ENCODE measurements around the gene UTP14A. TPM values are rescaled to one million over a fixed set of nuclear protein-coding genes. Genes with fewer than 3 reads are reported as not detected.

The UTP14A gene
- total and polyA plus RNA-seq, 2 donors (not counting 1 experiment from before 2014, with no cell fraction given) = 6.0 to 21.5 TPM

GRCh38 chrX:129938081-129938480 is 32.1 kb downstream of the UTP14A start:
- Histone ChIP-seq H2AFZ (ENCODE audit: insufficient read depth, low read depth, low read length, poor library complexity, severe bottlenecking) (no peak overlapping the region), H3K36me3 (replicated peaks in 1 of 2; ENCODE audit: control extremely low read depth in 1 of 2, control insufficient read depth in 1 of 2, extremely low read depth in 1 of 2, insufficient read depth in 2 of 2, low read length in 1 of 2) (no peaks in the 10 kb centered on the region), H4K20me1 (ENCODE audit: control insufficient read depth, insufficient read depth, low read length, poor library complexity, severe bottlenecking) (no peaks in the 10 kb centered on the region), H3K4me3 (ENCODE audit: control extremely low read depth in 1 of 5, extremely low read depth in 1 of 5, insufficient read depth in 1 of 5, low read depth in 2 of 5, low read length in 4 of 5) (no peak overlapping the region), H3K4me2 (replicated peaks; ENCODE audit: low read depth, low read length, poor library complexity, severe bottlenecking) (no peak overlapping the region), H3K79me2 (ENCODE audit: control insufficient read depth, insufficient read depth, low read length) (no peaks in the 10 kb centered on the region), H3K27me3 (replicated peaks in 1 of 4; ENCODE audit: control extremely low read depth in 1 of 4, control insufficient read depth in 3 of 4, insufficient read depth in 4 of 4, low read length in 3 of 4) (no peaks in the 10 kb centered on the region), H3K9me3 (ENCODE audit: control extremely low read depth in 1 of 3, control insufficient read depth in 2 of 3, insufficient read depth in 1 of 3, low read length in 2 of 3) (no peaks in the 10 kb centered on the region), H3K4me1 (ENCODE audit: control insufficient read depth in 2 of 2, insufficient read depth in 2 of 2, low read length in 2 of 2) (no peaks in the 10 kb centered on the region), H3K9ac (ENCODE audit: low read length) (no peak overlapping the region), H3K27ac (ENCODE audit: low read length in 2 of 2) (no peak overlapping the region)
- Mint-ChIP-seq H3K4me3 (no peak overlapping the region), H3K27ac (no peak overlapping the region), H3K4me1 (peaks cover 3% of the 10 kb centered on the region), H3K9me3 (ENCODE audit: insufficient read depth) (no peaks in the 10 kb centered on the region), H3K27me3 (peaks cover 3% of the 10 kb centered on the region)
- ChIA-PET POLR2A (no interaction called here), CTCF (interaction anchor here (0.8 kb wide), 1 partner anchor 11 kb away, joined by 3 read pairs; no protein-coding TSS in a partner anchor)
- intact Hi-C loops (cut with micrococcal nuclease) = no loop called here
- DNase-seq (no peak), ATAC-seq (ENCODE audit: low read depth) (no peak)
- WGBS (ENCODE audit: insufficient coverage) = 92% methylated on average over 3 of the region's 4 CpGs
- no peak for TF ChIP-seq EZH2 (IDR thresholded peaks at IDR 0.05; ENCODE audit: borderline replicate concordance, insufficient read depth, low read depth, low read length, poor library complexity, severe bottlenecking)

- Histone ChIP-seq H3K79me2 (ENCODE audit: control insufficient read depth, insufficient read depth, low read length) (no peaks in the 10 kb centered on the region), H3K36me3 (replicated peaks in 1 of 2; ENCODE audit: control extremely low read depth in 1 of 2, control insufficient read depth in 1 of 2, extremely low read depth in 1 of 2, insufficient read depth in 2 of 2, low read length in 1 of 2) (no peaks in the 10 kb centered on the region), H2AFZ (ENCODE audit: insufficient read depth, low read depth, low read length, poor library complexity, severe bottlenecking) (no peak overlapping the region), H3K4me2 (replicated peaks; ENCODE audit: low read depth, low read length, poor library complexity, severe bottlenecking) (no peak overlapping the region), H3K4me1 (ENCODE audit: control insufficient read depth in 2 of 2, insufficient read depth in 2 of 2, low read length in 2 of 2) (no peaks in the 10 kb centered on the region), H4K20me1 (ENCODE audit: control insufficient read depth, insufficient read depth, low read length, poor library complexity, severe bottlenecking) (no peaks in the 10 kb centered on the region), H3K4me3 (ENCODE audit: control extremely low read depth in 1 of 5, extremely low read depth in 1 of 5, insufficient read depth in 1 of 5, low read depth in 2 of 5, low read length in 4 of 5) (no peak overlapping the region), H3K9me3 (ENCODE audit: control extremely low read depth in 1 of 3, control insufficient read depth in 2 of 3, insufficient read depth in 1 of 3, low read length in 2 of 3) (no peaks in the 10 kb centered on the region), H3K27me3 (replicated peaks in 1 of 4; ENCODE audit: control extremely low read depth in 1 of 4, control insufficient read depth in 3 of 4, insufficient read depth in 4 of 4, low read length in 3 of 4) (no peaks in the 10 kb centered on the region), H3K27ac (ENCODE audit: low read length in 2 of 2) (no peak overlapping the region), H3K9ac (ENCODE audit: low read length) (no peak overlapping the region)
- 66% methylated on average over 5 of the region's 8 CpGs for WGBS (ENCODE audit: insufficient coverage)
- Mint-ChIP-seq H3K9me3 (ENCODE audit: insufficient read depth) (no peaks in the 10 kb centered on the region), H3K27ac (no peak overlapping the region), H3K4me3 (no peak overlapping the region), H3K4me1 (no peaks in the 10 kb centered on the region), H3K27me3 (peaks cover 3% of the 10 kb centered on the region)
- no peak for DNase-seq
- intact Hi-C loops (cut with micrococcal nuclease) = no loop called here
- ChIA-PET POLR2A (no interaction called here), CTCF (no interaction called here)
- TF ChIP-seq EZH2 (IDR thresholded peaks at IDR 0.05; ENCODE audit: borderline replicate concordance, insufficient read depth, low read depth, low read length, poor library complexity, severe bottlenecking) (no peak), CTCF (IDR thresholded peaks at IDR 0.05) (no peak)
- ATAC-seq (ENCODE audit: low read depth) = no peak
Observed at GRCh38 chrX:129939986-129940385, 34.0 kb downstream of the UTP14A start.

All from B cell (primary cell).